Stimulated activated CD8-positive, alpha-beta memory T cell treated with anti-CD3 and anti-CD28 coated beads, Interleukin-15, amount 100 ng/mL, for 1 hour (primary cell): ENCODE data around the gene POC5.
"Not testable (repeated sequence)": the region's sequence is repeated elsewhere in the genome, so short reads cannot be mapped to it uniquely, and the experiment has no call there.

Experiments
- DNase-seq: peaks from one replicate; pipeline ENCODE4 v3.0.0-alpha.2; 2020; ENCODE audit warnings: low read depth

The POC5 gene

GRCh38 chr5:75706016-75706415 lies 11.2 kb downstream of the POC5 start:
- DNase-seq, result no peak

GRCh38 chr5:75701856-75702255 lies 15.4 kb downstream of the POC5 start:
- DNase-seq, result no peak

GRCh38 chr5:75695472-75696351 lies 21.5 kb downstream of the POC5 start:
- DNase-seq, result not testable (repeated sequence)

- no peak for DNase-seq
Measured at GRCh38 chr5:75694781-75695180, 22.5 kb downstream of the POC5 start.

GRCh38 chr5:75690669-75691068 lies 26.6 kb downstream of the POC5 start:
- DNase-seq, result no peak

- no peak for DNase-seq
Measured at GRCh38 chr5:75686480-75686879, 30.8 kb downstream of the POC5 start.

- no peak for DNase-seq
Measured at GRCh38 chr5:75685141-75685540, 32.1 kb downstream of the POC5 start.

GRCh38 chr5:75681125-75681830 lies 36.0 kb downstream of the POC5 start:
- no peak for DNase-seq

- no peak for DNase-seq
Measured at GRCh38 chr5:75678155-75678554, 39.1 kb downstream of the POC5 start.

- DNase-seq, result no peak
Measured at GRCh38 chr5:75677607-75678006, 39.6 kb downstream of the POC5 start.

GRCh38 chr5:75675783-75676182 lies 41.5 kb downstream of the POC5 start:
- no peak for DNase-seq

- no peak for DNase-seq
Measured at GRCh38 chr5:75672616-75673015, 44.6 kb downstream of the POC5 start.

GRCh38 chr5:75671506-75671905 lies 45.7 kb downstream of the POC5 start:
- no peak for DNase-seq

GRCh38 chr5:75670577-75670976 lies 46.7 kb downstream of the POC5 start:
- no peak for DNase-seq

- DNase-seq, result no peak
Measured at GRCh38 chr5:75668977-75669689, 48.1 kb downstream of the POC5 start.

- DNase-seq, result no peak
Measured at GRCh38 chr5:75668445-75668844, 48.8 kb downstream of the POC5 start.

GRCh38 chr5:75667586-75667985 lies 49.7 kb downstream of the POC5 start:
- no peak for DNase-seq

GRCh38 chr5:75666801-75667200 lies 50.4 kb downstream of the POC5 start:
- DNase-seq, result no peak

- DNase-seq, result no peak
Measured at GRCh38 chr5:75664979-75665378, 52.3 kb downstream of the POC5 start.

- DNase-seq, result no peak
Measured at GRCh38 chr5:75663579-75664284, 53.5 kb downstream of the POC5 start.

- no peak for DNase-seq
Measured at GRCh38 chr5:75662061-75662460, 55.2 kb downstream of the POC5 start.
